ACC112 (cell line): Measurements from ENCODE around the gene PRPF4.

Source experiments
- H2AFZ ChIP-seq: fragments of 200-600 bp; sonication (generic); one replicate; pipeline ENCODE4 v1.6.0; 2017; ENCODE audit warnings: antibody characterized with exemption, low read length; ENCODE audit not compliant: unreplicated experiment
- H3K27ac ChIP-seq: fragments of 200-600 bp; sonication (generic); 2 replicates; pipeline ENCODE4 v1.5.1; 2014; ENCODE audit warnings: low read depth, mild to moderate bottlenecking, antibody characterized with exemption, low read length, moderate library complexity
- H3K27me3 ChIP-seq: fragments of 200-600 bp; sonication (generic); 2 replicates; pipeline ENCODE4 v1.6.1; 2014; ENCODE audit warnings: mild to moderate bottlenecking, antibody characterized with exemption, low read length, moderate library complexity, mixed read lengths; ENCODE audit not compliant: insufficient read depth
- H3K36me3 ChIP-seq: fragments of 200-600 bp; sonication (generic); 2 replicates; pipeline ENCODE4 v1.6.1; 2016; ENCODE audit warnings: mild to moderate bottlenecking, antibody characterized with exemption, low read length, moderate library complexity, mixed read lengths; ENCODE audit not compliant: insufficient read depth
- H3K4me1 ChIP-seq: fragments of 200-600 bp; sonication (generic); one replicate; pipeline ENCODE4 v1.6.1; 2016; ENCODE audit warnings: low read length, mixed read lengths; ENCODE audit not compliant: insufficient read depth, unreplicated experiment, control insufficient read depth
- H3K4me3 ChIP-seq: fragments of 200-600 bp; sonication (generic); 2 replicates; pipeline ENCODE4 v1.5.1; 2014; ENCODE audit warnings: mild to moderate bottlenecking, low read depth, low read length
- H3K79me2 ChIP-seq: fragments of 200-600 bp; sonication (generic); one replicate; pipeline ENCODE4 v1.6.0; 2016; ENCODE audit warnings: low read length; ENCODE audit not compliant: control insufficient read depth, unreplicated experiment, insufficient read depth

PRPF4 gene

DNA sequence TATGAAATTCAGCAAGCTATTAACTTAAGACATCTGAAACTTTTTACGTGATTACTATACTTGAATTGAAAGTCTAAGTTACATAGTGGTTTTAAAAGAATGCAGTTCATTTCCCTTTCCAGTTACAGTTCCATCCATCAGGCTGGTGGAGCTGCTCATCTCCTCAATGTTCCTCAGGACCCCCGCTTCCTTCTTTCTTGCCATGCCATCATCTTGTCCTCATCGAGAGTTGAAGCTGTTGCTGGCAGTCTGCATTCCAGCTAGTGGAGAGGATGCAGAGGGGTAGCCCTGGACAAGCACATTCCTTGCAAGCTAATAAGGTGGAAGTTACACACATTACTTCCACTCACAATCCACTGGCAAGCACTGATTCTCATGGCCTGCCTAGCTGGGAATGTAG is 36.5 kb downstream of the PRPF4 start:
- Histone ChIP-seq H3K27ac (no peak overlapping the region), H3K79me2 (no peaks in the 10 kb centered on the region), H3K36me3 (no peaks in the 10 kb centered on the region), H3K27me3 (no peaks in the 10 kb centered on the region), H3K4me3 (no peak overlapping the region), H2AFZ (no peak overlapping the region), H3K4me1 (no peaks in the 10 kb centered on the region)

DNA sequence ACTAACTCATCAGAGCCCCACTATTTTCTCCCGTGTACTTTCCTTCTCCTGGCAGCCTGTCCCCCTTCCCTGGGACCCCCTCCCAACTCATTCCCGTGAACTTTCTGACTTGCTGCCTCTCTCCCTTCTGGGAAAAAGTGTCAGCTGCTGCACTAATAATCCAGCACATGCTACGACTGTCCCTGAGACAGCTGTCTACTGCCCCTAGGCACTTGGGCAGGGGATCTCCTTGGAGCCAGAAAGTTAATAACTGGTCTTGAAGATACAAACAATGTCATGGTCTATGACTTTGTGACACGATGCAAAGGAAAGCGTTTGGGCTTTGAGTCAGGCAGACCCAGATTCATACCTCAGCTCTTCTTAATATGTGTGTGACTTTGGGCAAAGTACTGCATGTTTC is 37.8 kb downstream of the PRPF4 start:
- H3K4me3 ChIP-seq = no peak overlapping the region

DNA sequence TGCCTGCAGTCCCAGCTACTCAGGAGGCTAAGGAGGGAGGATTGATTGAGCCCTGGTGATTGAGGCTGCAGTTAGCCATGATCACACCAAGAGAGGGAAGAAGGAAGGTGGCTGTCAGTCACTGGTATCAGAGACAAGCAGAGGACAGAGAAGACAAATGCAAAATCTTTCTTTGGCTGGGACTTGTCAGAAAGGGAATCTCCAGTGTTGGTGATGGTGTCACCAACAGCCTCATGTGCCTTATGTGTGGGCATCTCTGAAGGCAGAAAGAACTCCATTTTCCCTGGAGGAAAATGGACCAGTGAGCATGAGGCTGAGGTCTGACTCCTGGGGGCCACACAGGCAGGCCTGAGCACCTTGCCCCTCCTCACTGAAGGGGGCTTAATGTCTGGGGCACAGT is 39.8 kb downstream of the PRPF4 start:
- Histone ChIP-seq H3K4me3 (no peak overlapping the region), H3K79me2 (no peaks in the 10 kb centered on the region), H2AFZ (no peak overlapping the region), H3K4me1 (no peaks in the 10 kb centered on the region), H3K27ac (no peak overlapping the region), H3K36me3 (0 out of 2 replicates have a peak, but pooled peaks cover 6% of the 10 kb centered on the region), H3K27me3 (no peaks in the 10 kb centered on the region)

More for the DNA sequence above, 37.8 kb downstream of the PRPF4 start:
- Histone ChIP-seq H3K27ac (no peak overlapping the region), H3K79me2 (no peaks in the 10 kb centered on the region), H2AFZ (no peak overlapping the region), H3K36me3 (no peaks in the 10 kb centered on the region), H3K4me1 (no peaks in the 10 kb centered on the region), H3K27me3 (no peaks in the 10 kb centered on the region)

DNA sequence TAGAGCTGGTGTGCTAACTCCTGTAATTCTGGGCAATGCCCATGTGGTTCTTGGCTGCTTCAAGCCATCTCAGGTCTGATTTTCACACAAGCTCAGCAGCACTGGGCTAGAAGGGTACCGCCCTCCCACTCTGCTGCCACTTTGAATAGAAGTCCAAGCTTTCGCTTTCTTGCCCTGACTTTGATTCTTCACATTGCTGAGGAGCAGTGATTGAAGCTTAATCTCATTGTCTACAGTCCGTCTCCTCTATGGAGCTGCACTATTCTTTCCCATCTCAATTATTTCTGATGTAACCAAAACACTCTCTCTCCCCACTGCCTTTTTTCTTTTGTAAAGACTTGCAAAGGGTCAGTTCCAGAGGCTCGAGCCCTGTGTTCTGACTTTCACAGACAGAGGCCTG is 40.6 kb downstream of the PRPF4 start:
- Histone ChIP-seq H3K79me2 (no peaks in the 10 kb centered on the region), H3K27me3 (no peaks in the 10 kb centered on the region), H3K4me3 (no peak overlapping the region), H3K36me3 (0 out of 2 replicates have a peak, but pooled peaks cover 6% of the 10 kb centered on the region), H3K4me1 (no peaks in the 10 kb centered on the region), H2AFZ (no peak overlapping the region), H3K27ac (no peak overlapping the region)

DNA sequence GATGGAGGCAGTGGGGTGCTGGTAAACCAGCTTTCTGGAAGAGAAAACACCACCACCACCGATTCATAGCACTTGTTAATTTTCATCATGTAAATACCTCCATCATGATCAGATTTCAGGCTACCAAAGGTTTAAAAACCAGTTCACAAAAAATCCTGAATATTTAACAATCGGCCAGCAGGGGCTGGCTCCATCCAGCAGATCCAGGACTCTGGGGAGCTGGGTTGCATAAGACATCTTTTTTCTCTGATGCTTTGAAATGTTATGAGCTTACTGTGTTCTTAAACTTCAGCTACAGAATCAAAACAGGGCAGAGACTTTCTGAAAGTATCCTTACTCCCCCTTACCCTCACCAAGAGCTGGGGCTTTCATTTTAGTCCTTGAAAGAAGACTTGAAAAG is 42.3 kb downstream of the PRPF4 start:
- Histone ChIP-seq H3K4me3 (no peak overlapping the region), H3K79me2 (no peaks in the 10 kb centered on the region), H3K36me3 (0 out of 2 replicates have a peak, but pooled peaks cover 6% of the 10 kb centered on the region), H2AFZ (no peak overlapping the region), H3K4me1 (no peaks in the 10 kb centered on the region), H3K27me3 (no peaks in the 10 kb centered on the region), H3K27ac (no peak overlapping the region)

DNA sequence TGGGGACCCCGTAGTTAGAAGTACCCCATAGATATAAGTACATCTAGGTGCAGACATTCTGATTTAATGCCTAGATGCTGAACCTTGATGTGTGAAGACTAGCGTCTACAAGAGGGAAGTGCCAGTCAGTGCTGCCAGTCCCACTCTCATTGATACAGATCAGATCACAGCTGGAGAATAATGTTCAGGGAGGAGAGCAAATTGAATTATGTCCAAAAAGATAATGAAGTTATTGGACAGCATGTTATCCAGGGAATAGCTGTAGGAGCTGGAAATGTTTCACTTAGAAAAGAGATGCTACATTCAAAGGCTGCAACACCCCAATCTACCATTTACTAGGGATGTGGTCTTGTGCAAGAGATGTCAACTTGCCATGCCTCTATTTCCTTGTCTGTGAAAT is 43.6 kb downstream of the PRPF4 start:
- Histone ChIP-seq H3K4me3 (no peak overlapping the region), H3K36me3 (0 out of 2 replicates have a peak, but pooled peaks cover 6% of the 10 kb centered on the region), H3K79me2 (no peaks in the 10 kb centered on the region), H3K4me1 (no peaks in the 10 kb centered on the region), H3K27me3 (no peaks in the 10 kb centered on the region), H2AFZ (no peak overlapping the region), H3K27ac (no peak overlapping the region)

DNA sequence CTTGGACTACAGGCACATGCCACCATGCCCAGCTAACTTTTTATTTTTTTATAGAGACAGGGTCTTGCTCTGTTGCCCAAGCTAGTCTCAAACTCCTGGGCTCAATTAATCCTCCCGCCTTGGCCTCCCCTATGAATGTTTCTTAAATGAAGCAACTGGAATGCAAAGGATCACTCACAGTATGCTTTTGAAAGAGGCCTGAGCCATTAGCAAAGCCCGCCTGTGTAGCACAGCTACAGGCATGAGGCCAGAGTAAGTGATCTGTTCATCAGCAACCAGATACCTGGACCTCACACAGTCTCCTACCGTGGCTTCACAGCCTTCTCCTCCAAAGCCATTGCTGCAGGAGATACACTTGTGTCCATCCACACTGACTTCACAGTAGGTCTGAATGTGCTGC is 44.6 kb downstream of the PRPF4 start:
- Histone ChIP-seq H3K4me1 (no peaks in the 10 kb centered on the region), H3K27ac (no peak overlapping the region), H3K79me2 (no peaks in the 10 kb centered on the region), H3K4me3 (no peak overlapping the region), H2AFZ (no peak overlapping the region), H3K36me3 (0 out of 2 replicates have a peak, but pooled peaks cover 6% of the 10 kb centered on the region), H3K27me3 (no peaks in the 10 kb centered on the region)

DNA sequence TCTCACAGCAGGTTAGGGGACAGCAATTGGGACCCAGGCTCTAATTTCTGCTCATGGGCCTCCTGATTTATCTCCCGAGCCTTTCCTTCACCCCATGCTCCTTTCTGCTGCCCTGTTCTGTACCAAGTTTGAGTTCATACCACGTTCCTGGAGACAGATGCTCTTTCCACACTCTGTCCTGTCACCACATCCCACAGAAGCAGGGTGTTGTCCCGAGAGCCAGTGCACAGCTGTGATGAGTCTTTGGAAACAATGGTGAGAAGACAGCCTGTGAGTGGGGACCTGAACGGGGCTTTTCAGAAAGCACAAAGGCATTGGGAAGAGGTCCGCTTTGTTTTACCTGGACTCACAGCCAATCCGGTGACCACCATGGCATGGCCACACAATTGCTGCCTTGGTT is 47.2 kb downstream of the PRPF4 start:
- Histone ChIP-seq H3K4me3 (no peak overlapping the region), H2AFZ (no peak overlapping the region), H3K27me3 (no peaks in the 10 kb centered on the region), H3K4me1 (no peaks in the 10 kb centered on the region), H3K27ac (no peak overlapping the region), H3K36me3 (0 out of 2 replicates have a peak, but pooled peaks cover 6% of the 10 kb centered on the region), H3K79me2 (no peaks in the 10 kb centered on the region)

DNA sequence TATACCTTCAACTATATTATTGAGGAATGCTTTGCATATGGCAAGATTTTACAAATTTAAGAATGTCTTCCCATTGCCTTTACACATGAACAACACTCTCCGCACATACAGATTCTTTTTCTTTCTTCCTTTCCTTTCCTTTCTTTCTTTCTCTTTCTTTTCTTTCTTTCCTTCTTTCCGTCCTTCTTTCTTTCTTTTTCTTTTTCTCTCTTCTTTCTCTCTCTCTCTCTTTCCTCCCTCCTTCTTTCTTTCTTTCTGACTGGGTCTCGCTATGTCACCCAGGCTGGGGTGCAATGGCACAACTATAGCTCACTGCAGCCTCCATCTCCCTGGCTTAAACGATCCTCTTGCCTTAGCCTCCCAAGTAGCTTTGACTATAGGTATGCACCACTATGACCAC is 50.8 kb downstream of the PRPF4 start:
- no peaks in the 10 kb centered on the region for H3K36me3 ChIP-seq
- H3K4me1 ChIP-seq = no peaks in the 10 kb centered on the region
- H3K27me3 ChIP-seq = no peaks in the 10 kb centered on the region
- no peaks in the 10 kb centered on the region for H3K79me2 ChIP-seq
- no peak overlapping the region for H3K4me3 ChIP-seq
- no peak overlapping the region for H3K27ac ChIP-seq
- no peak overlapping the region for H2AFZ ChIP-seq

DNA sequence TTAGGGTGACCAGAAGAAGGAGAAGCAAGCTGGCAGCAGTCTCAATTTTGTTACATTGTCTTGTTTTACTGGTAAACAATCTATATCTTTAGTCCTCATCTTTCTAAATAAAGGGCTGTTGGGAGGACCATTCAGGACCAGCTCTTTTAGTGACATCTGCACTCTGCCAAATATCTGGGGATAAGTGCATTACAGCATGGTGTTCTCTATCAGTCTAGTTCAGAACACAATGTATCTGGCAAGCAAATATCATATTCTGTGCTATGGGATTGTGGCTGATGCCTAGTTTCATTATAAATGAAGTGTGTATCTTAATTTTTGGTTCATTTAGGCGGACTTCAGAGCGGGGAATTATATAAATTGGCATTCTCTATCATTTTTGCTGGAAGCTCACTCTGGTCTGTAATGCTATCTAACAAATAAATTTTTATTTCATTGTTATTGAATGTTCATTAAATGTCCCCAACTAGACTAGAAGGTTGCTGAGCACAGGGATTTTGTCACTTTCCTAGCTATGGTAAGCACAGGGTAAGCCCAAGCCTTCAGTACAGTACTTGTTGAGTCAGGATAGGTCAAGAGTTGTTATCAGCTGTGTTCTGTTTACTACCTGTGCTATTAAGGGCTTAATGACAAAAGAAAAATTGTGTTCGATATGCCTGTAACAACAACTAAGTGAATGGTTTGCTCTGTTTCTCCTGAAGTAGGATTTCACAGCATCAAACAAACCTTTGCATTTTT is 52.8 kb downstream of the PRPF4 start:
- no peak overlapping the region for H3K4me3 ChIP-seq
- no peaks in the 10 kb centered on the region for H3K4me1 ChIP-seq
- no peaks in the 10 kb centered on the region for H3K27me3 ChIP-seq
- no peaks in the 10 kb centered on the region for H3K36me3 ChIP-seq
- no peak overlapping the region for H2AFZ ChIP-seq
- no peak overlapping the region for H3K27ac ChIP-seq
- H3K79me2 ChIP-seq = no peaks in the 10 kb centered on the region

DNA sequence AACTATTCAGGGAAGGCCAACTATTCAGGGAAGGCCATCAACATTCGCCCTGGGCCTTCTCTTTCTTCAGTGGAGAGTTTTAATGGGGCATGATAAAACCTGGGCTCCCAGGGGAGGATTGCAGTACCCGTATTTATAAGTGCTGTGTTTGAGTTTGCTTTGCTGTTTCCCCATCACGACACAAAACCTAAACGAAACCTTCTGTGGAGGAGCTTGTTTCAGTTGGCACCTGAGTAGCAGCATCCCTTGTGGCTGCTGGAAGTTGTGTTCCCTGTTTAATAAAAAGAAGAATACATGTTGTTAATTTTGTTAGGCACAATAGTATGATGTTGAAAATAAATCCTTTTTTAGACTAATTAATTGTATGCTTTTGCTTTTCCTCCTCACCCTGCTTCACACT is 56.3 kb downstream of the PRPF4 start:
- Histone ChIP-seq H3K4me3 (no peak overlapping the region), H3K4me1 (no peaks in the 10 kb centered on the region)

More for the DNA sequence above, 56.3 kb downstream of the PRPF4 start:
- no peak overlapping the region for H2AFZ ChIP-seq
- H3K27ac ChIP-seq = no peak overlapping the region
- no peaks in the 10 kb centered on the region for H3K79me2 ChIP-seq
- H3K27me3 ChIP-seq = no peaks in the 10 kb centered on the region
- no peaks in the 10 kb centered on the region for H3K36me3 ChIP-seq
